GM12864 (cell line): ENCODE measurements around the gene TGFA.

Source experiments
- DNase-seq: peaks from one replicate; pipeline ENCODE4 v3.0.0-alpha.2; 2011; ENCODE audit warnings: low read depth
- H3K4me3 ChIP-seq: 2 replicates; pipeline ENCODE4 v1.5.1; 2011; ENCODE audit warnings: mild to moderate bottlenecking, low read depth, low read length, control low read depth
- CTCF ChIP-seq: IDR thresholded peaks from 2 replicates; pipeline ENCODE4 v1.5.1; 2011; ENCODE audit warnings: low read depth, mild to moderate bottlenecking, moderate library complexity, low read length, control low read depth, inconsistent platforms; ENCODE audit errors: missing control alignments

Gene TGFA

GRCh38 chr2:70448041-70448440 lies 105.6 kb downstream of the TGFA start:
- H3K4me3 ChIP-seq, result no peak overlapping the region
- TF ChIP-seq CTCF, result no peak
- no peak for DNase-seq

GRCh38 chr2:70443726-70444125 lies 109.9 kb downstream of the TGFA start:
- TF ChIP-seq CTCF, result no peak
- H3K4me3 ChIP-seq, result no peak overlapping the region
- no peak for DNase-seq

GRCh38 chr2:70443078-70443465 lies 110.6 kb downstream of the TGFA start:
- H3K4me3 ChIP-seq, result no peak overlapping the region
- DNase-seq, result no peak
- no peak for TF ChIP-seq CTCF

GRCh38 chr2:70442301-70443077 lies 111.1 kb downstream of the TGFA start:
- DNase-seq, result no peak
- H3K4me3 ChIP-seq, result no peak overlapping the region
- TF ChIP-seq CTCF, result no peak

GRCh38 chr2:70440621-70441020 lies 113.0 kb downstream of the TGFA start:
- DNase-seq, result no peak

GRCh38 chr2:70435138-70435537 lies 118.5 kb downstream of the TGFA start:
- no peak for DNase-seq
- no peak for TF ChIP-seq CTCF
- no peak overlapping the region for H3K4me3 ChIP-seq

More at GRCh38 chr2:70440621-70441020, 113.0 kb downstream of the TGFA start:
- no peak for TF ChIP-seq CTCF
- H3K4me3 ChIP-seq, result no peak overlapping the region

GRCh38 chr2:70433315-70433714 lies 120.3 kb downstream of the TGFA start:
- H3K4me3 ChIP-seq, result no peak overlapping the region
- no peak for TF ChIP-seq CTCF
- DNase-seq, result no peak
